GM18951 (cell line): ENCODE results near the gene CERS5.

Source experiments
- POLR2A ChIP-seq: IDR thresholded peaks from 4 replicates; pipeline ENCODE4 v1.6.1; 2011; ENCODE audit warnings: mild to moderate bottlenecking; ENCODE audit not compliant: insufficient read length, insufficient read depth; ENCODE audit errors: extremely low read depth
- in situ Hi-C: fragments of 300-500 bp; cut with MboI; formaldehyde crosslinking; loops from one replicate; pipeline ENCODE4 v1.12.0; 2022; ENCODE audit warnings: low sequenced_read_pairs, mixed read lengths, inconsistent platforms; ENCODE audit not compliant: unreplicated experiment

The CERS5 gene

DNA sequence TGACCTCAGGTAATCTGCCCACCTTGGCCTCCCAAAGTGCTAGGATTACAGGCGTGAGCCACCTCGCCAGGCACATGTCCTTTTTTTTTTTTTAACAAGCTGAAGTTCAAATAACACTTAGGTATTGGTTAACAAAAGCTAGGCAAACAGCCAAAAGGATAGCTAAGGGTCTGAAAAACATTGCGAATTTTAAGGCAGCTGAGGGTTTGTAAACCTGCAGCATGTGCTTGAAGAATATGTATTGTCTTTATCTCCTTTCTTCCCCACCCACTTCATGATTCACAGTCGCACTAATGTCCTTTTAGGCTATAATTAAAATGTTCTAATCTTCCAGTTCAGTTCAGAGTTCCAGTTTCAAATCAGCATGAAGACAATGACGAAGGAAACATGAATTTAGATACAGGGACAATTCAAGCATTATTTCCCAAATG, 30.1 kb upstream of the CERS5 start:
- in situ Hi-C loops = no loop called here
- no peak for TF ChIP-seq POLR2A

DNA sequence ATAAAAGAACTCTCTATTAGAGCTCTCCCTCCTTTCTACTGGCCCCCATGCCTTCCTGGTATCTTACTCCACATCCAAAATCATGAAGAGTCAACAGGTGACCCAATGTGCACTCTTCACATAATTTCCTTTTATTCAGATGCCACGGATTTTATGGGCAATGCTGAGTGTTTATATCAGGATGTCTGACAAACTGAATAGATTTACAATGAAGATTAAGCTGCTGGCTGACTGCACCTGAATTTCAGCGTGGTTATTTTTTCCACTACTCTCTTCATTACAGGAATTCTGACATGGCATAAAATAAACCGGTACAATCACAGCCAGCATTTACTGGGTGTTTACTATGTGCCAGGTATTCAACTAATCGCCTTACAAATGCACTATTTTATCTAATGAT, 29.4 kb upstream of the CERS5 start:
- in situ Hi-C loops = no loop called here
- TF ChIP-seq POLR2A = no peak

DNA sequence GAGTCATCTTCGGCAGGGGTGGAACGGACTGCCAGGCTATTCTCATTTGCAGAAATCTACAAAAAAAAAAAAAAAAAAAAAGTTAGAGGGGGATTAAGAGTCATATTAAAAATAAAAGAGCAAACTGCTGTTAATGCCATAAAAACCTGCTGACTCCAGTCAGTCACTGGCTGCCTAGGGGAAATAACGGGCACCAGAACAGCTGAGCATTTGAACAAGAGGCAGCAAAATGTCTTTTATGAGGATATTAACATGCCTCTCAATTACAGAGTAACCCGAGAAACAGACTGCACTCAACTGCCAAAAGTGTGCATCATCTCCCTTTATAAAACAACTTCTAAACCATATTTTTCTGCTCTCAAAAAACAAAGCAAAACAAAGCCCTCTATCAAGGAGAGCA, 28.7 kb upstream of the CERS5 start:
- no peak for TF ChIP-seq POLR2A

DNA sequence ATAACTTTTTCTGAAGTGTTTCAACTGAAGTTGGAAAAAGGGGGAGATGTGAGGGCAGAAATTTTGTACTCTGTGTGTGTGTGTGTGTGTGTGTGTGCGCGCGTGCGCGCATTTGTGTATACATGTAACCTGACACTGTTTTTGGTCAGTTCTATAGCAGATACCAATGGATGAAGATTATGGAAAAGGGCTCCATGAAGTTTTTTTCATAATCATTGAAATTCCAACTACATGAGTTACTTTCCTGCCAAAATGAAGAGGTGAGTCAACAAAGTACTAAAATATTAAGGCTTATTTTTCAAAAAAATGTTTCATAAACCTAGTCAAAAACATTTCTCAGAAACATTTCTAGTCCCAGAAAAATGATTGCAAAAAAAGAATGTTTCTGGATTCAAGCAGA, 25.7 kb upstream of the CERS5 start:
- no peak for TF ChIP-seq POLR2A
- in situ Hi-C loops = no loop called here

More for the DNA sequence above, 28.7 kb upstream of the CERS5 start:
- in situ Hi-C loops = no loop called here

DNA sequence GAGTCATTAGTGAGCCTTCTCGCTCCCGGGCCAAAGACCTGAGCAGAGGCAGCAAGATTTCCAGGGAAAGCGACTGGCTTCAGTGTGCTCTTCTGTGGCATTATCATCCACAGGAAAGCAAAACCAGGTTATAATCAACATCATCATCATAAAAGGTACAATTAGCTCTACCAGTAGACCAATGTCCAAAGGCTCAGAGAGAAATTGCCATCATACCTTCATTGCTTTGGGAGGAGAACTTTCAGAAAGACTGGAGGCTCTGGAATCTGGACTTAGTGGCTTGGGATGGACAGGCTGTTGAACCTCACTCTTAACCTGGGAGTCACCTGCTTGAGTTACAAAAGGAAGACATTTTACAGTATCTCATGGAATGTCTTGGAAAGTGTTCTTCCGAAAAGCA, 25.1 kb upstream of the CERS5 start:
- no peak for TF ChIP-seq POLR2A
- in situ Hi-C loops = no loop called here

DNA sequence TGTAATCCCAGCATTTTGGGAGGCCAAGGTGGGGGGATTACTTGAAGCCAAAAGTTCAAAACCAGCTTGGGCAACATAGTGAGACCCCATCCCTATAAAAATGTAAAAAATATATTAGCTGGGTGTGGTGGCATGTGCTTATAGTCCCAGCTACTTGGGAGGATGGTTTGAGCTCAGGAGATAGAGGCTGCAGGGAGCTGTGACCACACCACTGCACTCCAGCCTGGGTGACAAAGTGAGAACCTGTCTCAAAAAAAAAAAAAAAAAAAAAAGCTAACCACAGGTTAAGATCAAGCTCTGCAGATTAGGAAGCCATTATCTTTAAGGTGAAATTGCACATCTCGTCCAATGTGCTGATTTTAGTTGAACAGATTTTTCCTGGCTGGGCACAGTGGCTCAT, 23.7 kb upstream of the CERS5 start:
- in situ Hi-C loops = no loop called here
- TF ChIP-seq POLR2A = no peak

DNA sequence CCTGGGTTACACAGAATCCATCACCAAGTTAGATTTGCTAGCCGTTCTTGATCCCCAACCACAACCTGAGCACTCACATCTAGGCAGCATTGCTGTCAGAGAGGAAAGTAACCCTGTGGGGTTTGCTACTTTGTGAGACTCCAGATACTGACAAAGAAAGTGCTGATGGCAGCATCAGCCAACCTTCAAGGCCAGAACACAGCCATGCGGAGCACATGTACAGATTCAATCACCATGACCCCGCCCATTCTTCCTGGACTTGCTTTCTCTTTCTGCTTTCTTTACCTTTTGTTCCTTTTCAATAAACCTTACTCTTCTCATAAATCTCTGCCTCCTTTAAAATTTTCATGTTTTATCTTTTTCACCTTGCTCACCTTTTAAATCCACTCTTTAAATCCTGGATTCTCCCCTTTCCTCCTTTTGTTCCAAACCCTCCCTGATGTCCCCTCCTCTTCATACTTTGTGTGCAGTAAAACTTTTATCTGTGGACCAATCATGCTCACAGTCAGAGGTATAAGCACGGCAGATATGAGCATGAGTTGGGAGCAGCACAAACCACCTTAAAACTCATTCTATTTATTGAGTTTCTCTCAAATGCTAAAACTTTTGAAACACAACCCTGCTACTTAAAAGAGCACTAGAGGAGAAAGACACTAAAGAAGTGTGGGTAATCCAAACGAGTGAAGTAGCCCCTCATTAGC, 21.9 kb upstream of the CERS5 start:
- in situ Hi-C loops = no loop called here
- no peak for TF ChIP-seq POLR2A

DNA sequence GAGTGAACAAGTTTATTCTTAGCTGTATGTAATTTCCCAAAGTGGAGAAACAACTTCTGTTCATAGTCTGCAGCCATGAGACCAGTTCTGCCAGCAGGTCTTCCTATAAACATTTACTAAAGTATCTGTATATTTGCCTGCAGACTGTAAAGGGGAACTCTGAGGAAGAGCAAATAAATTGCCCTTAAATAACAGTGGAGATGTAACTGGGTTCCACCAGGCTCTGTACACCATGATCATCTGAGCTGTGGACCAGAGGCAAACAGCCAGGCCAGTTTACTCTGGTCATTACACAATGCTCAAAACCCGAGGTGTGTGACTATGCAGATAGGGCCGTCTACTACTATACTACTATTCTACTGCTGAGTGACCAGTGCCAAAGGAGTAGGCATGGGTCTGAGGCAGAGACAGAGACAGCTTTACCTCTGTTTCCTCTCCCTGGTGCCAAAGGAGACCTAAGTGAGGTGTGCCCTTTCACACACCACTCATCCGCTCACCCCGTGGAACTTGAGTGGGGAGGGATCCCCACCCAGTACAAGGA, 21.1 kb upstream of the CERS5 start:
- TF ChIP-seq POLR2A = no peak
- in situ Hi-C loops = no loop called here

DNA sequence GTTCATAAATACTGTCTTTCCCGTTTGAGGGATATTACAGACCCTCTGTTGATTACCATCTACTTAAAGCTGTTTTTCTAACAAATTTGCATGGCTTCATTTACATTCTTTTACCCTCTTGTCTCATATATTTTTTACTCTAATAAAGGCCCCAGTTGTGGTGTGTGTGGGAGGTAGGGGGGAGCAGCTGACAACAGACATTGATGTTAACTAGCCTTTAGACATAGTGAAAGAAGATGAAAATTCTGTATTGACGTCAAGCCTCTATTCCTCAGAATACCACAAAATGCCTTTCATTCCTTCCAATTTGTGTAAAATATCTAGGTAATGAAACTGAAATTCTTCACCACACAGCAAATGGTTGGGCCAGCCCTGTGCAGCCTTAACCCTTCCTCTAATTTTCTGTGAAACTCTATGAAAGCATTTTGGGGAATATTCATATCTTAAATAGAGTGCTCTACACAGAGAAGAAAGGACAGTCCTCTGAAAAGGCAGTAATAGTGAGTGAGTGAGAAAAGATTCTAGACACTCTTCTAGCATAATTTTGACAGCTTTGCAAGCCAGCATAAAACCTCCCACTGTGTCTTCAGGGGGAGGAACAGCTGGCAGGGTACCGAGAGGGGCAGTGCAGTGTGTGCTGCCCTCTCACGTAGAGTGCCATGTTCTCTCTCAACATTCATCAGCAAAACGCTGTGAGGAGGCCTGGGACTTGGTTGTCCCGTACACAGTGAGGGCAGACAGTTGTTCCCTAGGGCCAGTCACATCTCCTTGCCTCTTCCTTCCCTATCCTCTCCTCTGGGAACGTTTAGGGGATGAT, 20.1 kb upstream of the CERS5 start:
- TF ChIP-seq POLR2A = no peak
- in situ Hi-C loops = no loop called here

DNA sequence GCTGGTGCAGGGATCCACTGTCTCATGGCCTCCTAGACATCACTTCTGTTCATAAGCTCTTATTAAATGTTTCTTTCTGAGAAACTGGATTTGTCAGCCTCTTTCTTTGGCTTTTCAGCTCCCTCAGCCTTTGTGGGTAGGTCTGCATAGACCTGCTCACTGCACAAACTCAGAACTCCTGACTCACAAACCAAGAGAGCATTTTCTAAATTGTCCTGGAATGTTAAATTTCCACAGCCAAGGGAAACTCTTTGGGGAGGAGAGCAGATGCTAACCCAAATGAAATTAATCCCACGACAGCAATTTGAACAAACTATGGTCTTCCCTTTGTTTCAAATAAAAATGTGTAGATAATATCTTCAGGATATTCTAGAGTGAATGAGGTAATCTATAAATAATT, 19.5 kb upstream of the CERS5 start:
- in situ Hi-C loops = no loop called here
- no peak for TF ChIP-seq POLR2A

DNA sequence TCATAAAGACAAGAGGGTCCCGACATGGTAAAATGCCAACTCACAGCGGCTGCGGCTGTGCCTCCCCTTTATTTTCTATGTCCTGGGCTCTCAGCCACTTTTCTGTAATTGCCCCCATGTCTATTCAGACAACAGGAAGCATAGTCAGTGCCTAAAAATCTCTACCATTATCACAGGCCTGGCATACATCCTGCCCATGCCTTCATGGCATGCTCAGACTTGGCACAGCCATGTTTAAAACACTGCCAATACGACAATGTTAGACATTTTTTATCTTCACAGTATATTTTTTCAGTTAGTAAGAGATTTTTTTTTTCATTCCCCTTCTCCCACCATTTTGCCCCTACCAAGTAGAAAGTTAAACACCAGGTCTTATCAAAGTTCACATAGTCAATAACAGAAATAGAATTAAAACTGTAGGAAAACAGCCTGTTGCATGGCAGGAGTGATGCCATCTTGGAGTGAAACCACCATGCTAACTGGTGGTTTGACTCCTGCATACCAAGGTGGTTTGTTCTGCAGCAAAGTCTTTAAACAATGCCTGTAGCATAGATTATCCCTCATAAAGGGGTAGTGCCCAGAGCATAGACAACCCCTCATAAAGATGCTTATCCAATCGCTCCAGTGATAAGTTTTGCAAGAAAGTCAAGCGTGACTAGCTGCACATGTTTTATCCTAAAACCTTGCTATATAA, 18.9 kb upstream of the CERS5 start:
- in situ Hi-C loops = no loop called here
- no peak for TF ChIP-seq POLR2A

DNA sequence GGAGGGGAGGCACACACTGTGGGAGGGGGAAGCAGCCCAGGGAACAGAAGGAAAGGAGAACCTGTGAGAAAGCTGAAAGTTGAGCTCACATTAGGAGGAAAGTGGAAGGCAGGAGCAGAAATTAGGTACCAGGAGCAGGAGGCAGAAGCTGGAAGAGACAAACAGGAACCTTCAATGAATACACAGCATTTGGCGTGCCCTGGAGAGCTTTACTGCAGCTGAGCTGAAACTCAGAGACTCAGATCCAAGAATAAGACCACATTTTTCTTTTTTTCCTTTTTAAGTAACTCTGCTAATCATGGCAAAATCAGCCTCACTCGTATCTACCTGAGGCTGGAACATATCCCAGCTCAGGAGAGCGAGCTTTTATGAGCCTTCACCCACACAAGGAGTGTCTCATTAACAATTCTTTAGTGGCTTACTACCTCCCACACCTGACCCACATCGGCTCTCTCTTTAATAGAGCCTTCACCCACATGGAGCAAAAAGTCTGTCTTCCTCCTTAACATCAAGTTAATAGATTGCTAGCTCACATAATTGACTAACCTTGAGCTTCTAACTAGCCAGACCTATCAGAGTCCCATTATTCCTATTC, 18.2 kb upstream of the CERS5 start:
- in situ Hi-C loops = no loop called here

DNA sequence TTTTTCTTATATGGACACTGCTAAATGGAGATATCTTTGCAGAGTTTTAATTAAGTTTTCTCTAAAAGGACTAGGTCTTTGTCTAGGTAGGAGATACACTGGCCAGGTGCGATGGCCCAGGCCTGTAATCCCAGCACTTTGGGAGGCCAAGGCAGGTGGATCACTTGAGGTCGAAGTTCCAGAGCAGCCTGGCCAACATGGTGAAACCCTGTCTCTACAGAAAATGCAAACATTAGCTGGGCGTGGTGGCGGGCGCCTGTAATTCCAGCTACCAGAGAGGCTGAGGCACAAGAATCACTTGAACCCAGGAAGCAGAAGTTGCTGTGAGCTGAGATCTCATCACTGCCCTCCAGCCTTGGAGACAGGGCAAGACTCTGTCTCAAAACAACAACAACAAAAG, 17.1 kb upstream of the CERS5 start:
- in situ Hi-C loops = no loop called here
- no peak for TF ChIP-seq POLR2A

More for the DNA sequence above, 18.2 kb upstream of the CERS5 start:
- TF ChIP-seq POLR2A = no peak
